ENCODE data around the gene GPC3. TPM values are rescaled to one million over a fixed set of nuclear protein-coding genes. Genes with fewer than 3 reads are reported as not detected.

The GPC3 gene
- total RNA-seq, 1 donor from 2014 or later, result 0.25 TPM

DNA sequence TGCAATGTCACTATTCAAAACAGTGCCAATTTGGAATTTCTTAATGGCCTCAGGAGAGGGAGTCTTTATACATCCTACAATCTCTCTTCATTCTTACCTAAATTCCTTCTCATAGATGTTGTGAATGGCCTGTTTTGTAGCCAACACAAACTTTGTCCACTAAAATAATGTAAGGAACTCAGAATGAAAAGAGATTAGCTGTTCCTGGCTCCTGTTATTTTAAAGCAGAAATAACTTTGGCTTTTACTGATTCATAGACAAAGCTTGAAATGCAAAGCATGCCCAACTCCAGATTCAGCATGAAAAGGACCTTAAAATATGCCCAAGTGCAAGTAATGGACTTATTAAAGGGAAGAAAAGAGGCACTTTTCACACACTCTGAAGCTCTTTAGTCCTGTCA is 424.1 kb downstream of the GPC3 start:
- Mint-ChIP-seq H3K4me3 (ENCODE audit: low read depth) (no peak overlapping the region), H3K27me3 (ENCODE audit: low read depth) (no peaks in the 10 kb centered on the region), H3K27ac (no peak overlapping the region), H3K4me1 (ENCODE audit: low read depth) (no peaks in the 10 kb centered on the region), H3K36me3 (ENCODE audit: low read depth) (no peaks in the 10 kb centered on the region), H3K9me3 (no peaks in the 10 kb centered on the region)
- intact Hi-C loops (cut with micrococcal nuclease), result no loop called here
- DNase-seq (ENCODE audit: low spot score), result no peak

DNA sequence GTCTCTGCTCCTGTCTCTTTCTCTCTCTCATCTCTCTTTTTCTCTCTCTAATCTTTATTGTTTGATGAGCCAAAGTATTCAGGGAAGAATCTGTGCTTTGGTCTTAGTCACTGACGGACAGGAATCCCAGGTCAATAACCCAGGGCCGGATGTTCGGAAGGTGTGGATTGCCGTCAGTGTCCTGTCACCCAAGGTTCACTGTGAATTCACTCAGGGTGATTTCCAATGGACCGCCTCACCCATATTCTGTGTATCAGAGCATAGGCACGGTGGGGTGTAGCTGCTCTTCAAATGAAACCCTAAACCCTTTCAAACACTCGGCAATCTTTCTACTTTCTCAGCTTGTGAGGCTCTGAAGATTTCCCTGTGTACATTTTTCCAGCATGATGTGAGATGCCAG is 425.5 kb downstream of the GPC3 start:
- intact Hi-C loops (cut with micrococcal nuclease), result no loop called here
- no peak for DNase-seq (ENCODE audit: low spot score)
- Mint-ChIP-seq H3K9me3 (no peaks in the 10 kb centered on the region), H3K4me3 (ENCODE audit: low read depth) (no peak overlapping the region), H3K4me1 (ENCODE audit: low read depth) (no peaks in the 10 kb centered on the region), H3K27ac (no peak overlapping the region), H3K27me3 (ENCODE audit: low read depth) (no peaks in the 10 kb centered on the region), H3K36me3 (ENCODE audit: low read depth) (no peaks in the 10 kb centered on the region)

DNA sequence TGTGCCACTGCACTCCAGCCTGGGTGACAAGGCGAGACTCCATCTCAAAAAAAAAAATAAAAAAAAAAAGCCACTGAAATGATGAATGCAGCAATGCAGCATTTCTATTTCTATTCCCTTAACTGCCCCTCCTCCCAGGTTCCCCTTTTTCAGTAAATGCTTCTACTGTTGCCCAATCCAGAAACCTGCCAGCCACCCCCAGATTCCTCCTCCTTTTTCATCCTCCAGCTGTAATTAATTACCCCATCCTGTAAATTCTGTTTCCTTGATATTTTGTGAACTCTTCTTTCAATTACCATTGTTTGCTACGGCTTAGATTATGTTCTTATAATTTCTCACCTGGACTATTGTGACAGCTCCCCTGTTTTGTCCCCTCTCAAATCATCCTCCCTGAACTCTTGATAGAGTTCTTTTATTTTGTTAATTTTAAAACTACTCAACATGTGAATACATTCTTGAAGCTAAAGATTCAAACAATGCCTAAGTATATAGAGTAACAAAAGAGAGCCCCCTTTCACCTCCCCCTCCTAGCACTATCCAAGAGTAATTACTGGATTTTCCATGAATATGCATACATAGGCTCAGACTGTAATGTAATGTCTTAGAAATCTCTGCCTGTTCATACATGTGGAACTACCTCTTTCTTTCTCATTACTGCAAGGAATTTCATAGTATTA is 429.5 kb downstream of the GPC3 start:
- no peak for DNase-seq (ENCODE audit: low spot score)
- Mint-ChIP-seq H3K27me3 (ENCODE audit: low read depth) (no peaks in the 10 kb centered on the region), H3K4me1 (ENCODE audit: low read depth) (no peaks in the 10 kb centered on the region), H3K36me3 (ENCODE audit: low read depth) (no peaks in the 10 kb centered on the region), H3K27ac (no peak overlapping the region), H3K4me3 (ENCODE audit: low read depth) (no peak overlapping the region), H3K9me3 (no peaks in the 10 kb centered on the region)
- intact Hi-C loops (cut with micrococcal nuclease), result no loop called here

DNA sequence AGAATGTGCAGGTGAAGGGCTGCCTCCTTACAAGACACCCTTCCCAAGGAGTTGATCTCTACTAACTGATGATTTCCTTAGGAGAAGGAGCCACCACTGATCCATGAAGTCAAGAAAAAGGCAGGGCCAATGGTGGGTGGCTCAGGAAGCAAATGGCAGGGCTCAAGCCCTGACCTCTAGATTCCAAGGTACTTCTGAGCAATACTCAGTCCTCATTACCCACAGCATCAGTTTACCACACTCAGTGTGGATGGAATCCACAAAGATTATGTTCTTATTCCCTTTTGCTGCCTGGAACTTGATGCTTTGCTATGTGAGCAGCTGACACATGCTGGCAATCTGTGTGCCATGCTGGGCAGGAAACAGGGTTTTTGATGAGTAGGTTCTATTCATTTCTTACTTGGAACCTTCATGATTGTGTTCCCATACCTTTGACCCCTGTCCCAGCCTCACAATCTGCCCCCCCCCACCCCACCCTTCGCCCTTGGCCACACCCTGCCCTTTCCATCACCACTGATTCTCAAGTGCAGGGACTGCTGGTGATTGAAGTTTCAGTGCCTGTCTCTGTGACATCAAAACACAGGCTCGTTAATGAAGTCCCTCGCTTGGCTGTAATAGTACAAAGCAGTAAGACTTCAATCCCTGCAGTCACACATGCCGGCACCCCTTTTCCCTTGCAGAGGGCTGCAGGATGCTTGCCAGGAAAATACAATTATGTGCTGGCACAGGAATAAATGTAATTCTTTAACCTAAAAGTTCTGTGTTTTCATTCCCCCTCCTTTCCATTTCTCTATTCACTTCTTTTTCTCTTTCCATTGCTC is 434.5 kb downstream of the GPC3 start:
- no peak overlapping the region for H3K4me3 Mint-ChIP-seq (ENCODE audit: low read depth)
- intact Hi-C loops (cut with micrococcal nuclease), result no loop called here
- no peaks in the 10 kb centered on the region for H3K36me3 Mint-ChIP-seq (ENCODE audit: low read depth)

DNA sequence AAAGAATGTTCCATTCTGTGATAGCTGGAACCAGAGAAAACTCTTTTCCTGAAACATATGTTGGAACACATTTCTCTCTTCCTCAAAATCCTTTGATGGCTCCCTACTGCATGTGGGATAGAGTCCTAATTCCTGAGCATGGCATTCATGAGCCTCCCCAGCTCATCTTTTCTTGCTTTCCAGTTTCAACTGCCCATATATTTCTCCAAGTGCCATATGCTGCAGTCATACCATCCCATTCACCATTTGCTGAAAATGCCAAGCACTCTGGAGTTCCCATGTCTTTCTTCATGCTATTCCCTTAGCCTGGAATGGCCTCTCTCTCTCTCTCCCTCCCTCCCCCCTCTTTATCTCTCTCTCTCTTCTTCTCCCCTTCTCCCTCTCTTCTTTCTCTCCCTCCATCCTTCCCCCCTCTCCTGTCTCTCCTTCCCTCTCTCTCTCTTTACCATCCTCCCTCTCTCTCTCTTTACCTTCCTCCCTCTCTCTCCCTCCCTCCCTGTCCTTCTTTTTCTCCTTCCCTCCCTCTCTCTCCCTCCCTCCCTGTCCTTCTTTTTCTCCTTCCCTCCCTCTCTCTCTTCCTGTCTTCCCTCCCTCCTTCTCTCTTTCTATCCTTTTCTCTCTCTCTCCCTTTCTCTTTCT is 436.0 kb downstream of the GPC3 start:
- no peaks in the 10 kb centered on the region for H3K27me3 Mint-ChIP-seq (ENCODE audit: low read depth)
- H3K4me3 Mint-ChIP-seq (ENCODE audit: low read depth), result no peak overlapping the region

More for the DNA sequence above, 434.5 kb downstream of the GPC3 start:
- no peak for DNase-seq (ENCODE audit: low spot score)
- no peak overlapping the region for H3K27ac Mint-ChIP-seq
- no peaks in the 10 kb centered on the region for H3K4me1 Mint-ChIP-seq (ENCODE audit: low read depth)
- no peaks in the 10 kb centered on the region for H3K27me3 Mint-ChIP-seq (ENCODE audit: low read depth)
- H3K9me3 Mint-ChIP-seq, result no peaks in the 10 kb centered on the region

DNA sequence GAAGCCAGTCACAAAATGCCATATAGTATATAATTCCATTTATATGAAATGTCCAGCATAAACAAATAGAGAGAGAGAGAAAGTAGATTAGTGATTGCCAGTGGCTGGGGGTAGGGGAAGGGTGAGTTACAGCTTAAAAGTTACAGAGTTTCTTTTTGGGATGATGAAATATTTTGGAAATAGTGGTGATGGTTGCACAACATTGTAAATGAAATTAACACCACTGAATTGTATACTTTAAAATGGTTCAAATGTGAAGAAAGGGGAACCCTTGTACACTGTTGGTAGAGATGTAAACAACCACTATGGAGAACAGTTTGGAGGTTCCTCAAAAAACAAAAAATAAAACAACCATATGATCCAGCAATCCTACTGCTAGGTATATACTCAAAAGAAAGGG is 439.0 kb downstream of the GPC3 start:
- Mint-ChIP-seq H3K4me3 (ENCODE audit: low read depth) (no peak overlapping the region), H3K9me3 (no peaks in the 10 kb centered on the region), H3K4me1 (ENCODE audit: low read depth) (no peaks in the 10 kb centered on the region), H3K27ac (no peak overlapping the region), H3K27me3 (ENCODE audit: low read depth) (no peaks in the 10 kb centered on the region), H3K36me3 (ENCODE audit: low read depth) (no peaks in the 10 kb centered on the region)
- no peak for DNase-seq (ENCODE audit: low spot score)
- intact Hi-C loops (cut with micrococcal nuclease), result no loop called here

More for the DNA sequence above, 436.0 kb downstream of the GPC3 start:
- Mint-ChIP-seq H3K4me1 (ENCODE audit: low read depth) (no peaks in the 10 kb centered on the region), H3K9me3 (no peaks in the 10 kb centered on the region), H3K27ac (no peak overlapping the region), H3K36me3 (ENCODE audit: low read depth) (no peaks in the 10 kb centered on the region)
- no peak for DNase-seq (ENCODE audit: low spot score)
- intact Hi-C loops (cut with micrococcal nuclease), result no loop called here

DNA sequence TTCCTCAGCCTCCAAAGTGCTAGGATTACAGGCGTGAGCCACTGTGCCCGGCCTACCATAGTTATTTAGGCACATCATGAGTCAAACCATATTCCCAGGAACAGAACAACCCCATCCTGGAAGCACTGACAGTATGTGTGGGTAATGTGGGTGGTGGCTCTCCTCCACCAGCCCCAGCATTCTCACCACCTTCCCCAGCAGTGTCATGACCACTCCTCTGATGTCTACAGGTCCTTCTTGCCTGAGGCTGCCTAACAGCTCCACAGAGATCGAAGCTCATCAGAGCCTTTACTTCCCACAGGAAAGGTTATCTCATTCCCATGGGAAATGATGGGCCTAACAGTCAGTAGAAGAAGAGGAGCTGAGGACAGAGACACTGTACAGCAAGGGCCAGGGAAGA is 440.6 kb downstream of the GPC3 start:
- intact Hi-C loops (cut with micrococcal nuclease), result no loop called here
- H3K27ac Mint-ChIP-seq, result no peak overlapping the region
- H3K36me3 Mint-ChIP-seq (ENCODE audit: low read depth), result no peaks in the 10 kb centered on the region

DNA sequence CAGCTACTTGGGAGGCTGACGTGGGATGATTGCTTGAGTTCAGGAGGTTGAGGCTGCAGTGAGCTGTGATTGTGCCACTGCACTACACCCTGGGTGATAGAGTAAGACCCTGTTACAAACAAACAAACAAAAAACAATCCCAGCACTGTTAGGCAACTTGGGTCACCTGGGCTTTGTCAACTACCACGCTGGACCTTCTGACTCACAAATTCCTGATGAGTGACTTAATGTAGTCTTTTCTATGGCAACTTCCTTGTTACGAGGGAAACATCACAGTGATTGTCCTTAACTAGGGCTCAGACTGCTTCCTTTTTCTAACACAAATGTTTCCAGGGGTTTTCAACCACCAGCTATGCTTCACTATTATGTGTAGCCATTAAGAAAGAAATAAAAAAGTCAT is 441.3 kb downstream of the GPC3 start:
- H3K27me3 Mint-ChIP-seq (ENCODE audit: low read depth), result no peaks in the 10 kb centered on the region
- no peaks in the 10 kb centered on the region for H3K36me3 Mint-ChIP-seq (ENCODE audit: low read depth)
- H3K4me1 Mint-ChIP-seq (ENCODE audit: low read depth), result no peaks in the 10 kb centered on the region
- no peak overlapping the region for H3K4me3 Mint-ChIP-seq (ENCODE audit: low read depth)
- no peak for DNase-seq (ENCODE audit: low spot score)
- H3K27ac Mint-ChIP-seq, result no peak overlapping the region
- no peaks in the 10 kb centered on the region for H3K9me3 Mint-ChIP-seq
- intact Hi-C loops (cut with micrococcal nuclease), result no loop called here

More for the DNA sequence above, 440.6 kb downstream of the GPC3 start:
- H3K4me1 Mint-ChIP-seq (ENCODE audit: low read depth), result no peaks in the 10 kb centered on the region
- no peaks in the 10 kb centered on the region for H3K9me3 Mint-ChIP-seq
- no peaks in the 10 kb centered on the region for H3K27me3 Mint-ChIP-seq (ENCODE audit: low read depth)
- no peak for DNase-seq (ENCODE audit: low spot score)
- no peak overlapping the region for H3K4me3 Mint-ChIP-seq (ENCODE audit: low read depth)

DNA sequence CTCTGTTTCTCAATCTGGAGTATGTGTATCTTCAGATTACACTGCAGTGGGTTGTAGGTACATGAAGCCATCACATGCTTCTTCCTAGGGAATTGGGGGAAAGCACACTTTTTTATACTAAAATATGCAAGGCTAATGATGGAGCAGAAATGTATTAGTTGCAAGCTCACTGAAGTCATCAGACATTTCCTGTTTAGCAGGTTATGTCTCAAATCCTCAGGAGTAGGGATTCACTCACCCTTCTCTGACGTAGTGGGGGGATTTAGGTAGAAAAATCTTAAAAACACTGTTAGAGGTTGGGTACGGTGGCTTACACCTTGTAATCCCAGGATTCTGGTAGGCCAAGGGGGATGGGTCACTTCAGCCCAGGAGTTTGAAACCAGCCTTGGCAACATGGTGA is 441.7 kb downstream of the GPC3 start:
- Mint-ChIP-seq H3K4me3 (ENCODE audit: low read depth) (no peak overlapping the region), H3K27me3 (ENCODE audit: low read depth) (no peaks in the 10 kb centered on the region), H3K27ac (no peak overlapping the region), H3K36me3 (ENCODE audit: low read depth) (no peaks in the 10 kb centered on the region), H3K4me1 (ENCODE audit: low read depth) (no peaks in the 10 kb centered on the region), H3K9me3 (no peaks in the 10 kb centered on the region)
- DNase-seq (ENCODE audit: low spot score), result no peak
- intact Hi-C loops (cut with micrococcal nuclease), result no loop called here

DNA sequence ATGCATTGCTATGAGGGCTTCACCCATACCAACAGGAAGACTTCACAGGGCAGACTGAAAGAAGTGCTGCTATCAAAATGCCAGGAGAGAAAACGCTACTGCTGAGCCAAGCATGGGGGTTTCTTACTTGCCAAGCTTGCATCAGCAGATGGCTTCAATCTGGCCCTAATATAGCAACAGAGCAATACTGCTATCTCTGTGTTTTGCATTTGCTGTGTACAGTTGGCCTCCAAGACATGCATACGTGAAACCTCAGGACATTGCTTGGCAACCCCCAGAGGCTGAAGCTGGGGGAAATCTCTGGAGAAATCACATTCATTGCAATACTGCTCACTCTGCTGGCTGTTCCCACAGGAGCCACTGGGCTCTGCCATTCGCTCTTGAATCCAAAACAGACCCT is 442.9 kb downstream of the GPC3 start:
- no peaks in the 10 kb centered on the region for H3K27me3 Mint-ChIP-seq (ENCODE audit: low read depth)
- no peak for DNase-seq (ENCODE audit: low spot score)
- H3K36me3 Mint-ChIP-seq (ENCODE audit: low read depth), result no peaks in the 10 kb centered on the region
- intact Hi-C loops (cut with micrococcal nuclease), result no loop called here
- H3K4me1 Mint-ChIP-seq (ENCODE audit: low read depth), result no peaks in the 10 kb centered on the region
- no peaks in the 10 kb centered on the region for H3K9me3 Mint-ChIP-seq
- no peak overlapping the region for H3K27ac Mint-ChIP-seq
- H3K4me3 Mint-ChIP-seq (ENCODE audit: low read depth), result no peak overlapping the region

DNA sequence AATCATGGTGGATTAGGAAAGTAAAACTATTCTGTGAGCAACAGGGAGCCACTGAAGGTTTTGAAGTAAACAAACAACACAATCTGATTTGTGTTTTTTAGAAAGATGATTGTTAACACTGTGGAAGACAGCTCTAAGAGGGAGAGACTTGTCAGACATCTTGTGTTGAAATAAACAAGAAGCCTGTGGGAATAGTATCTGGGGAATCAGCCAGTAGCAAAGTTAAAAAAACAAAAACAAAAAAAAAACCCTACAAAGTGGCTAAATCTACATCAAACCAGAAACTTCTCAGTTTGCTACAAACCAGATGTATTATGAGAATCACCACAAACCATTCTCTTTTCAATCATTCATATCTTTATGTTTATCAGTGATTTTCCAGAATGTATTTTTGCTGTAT is 444.4 kb downstream of the GPC3 start:
- intact Hi-C loops (cut with micrococcal nuclease), result no loop called here
- Mint-ChIP-seq H3K36me3 (ENCODE audit: low read depth) (no peaks in the 10 kb centered on the region), H3K27me3 (ENCODE audit: low read depth) (no peaks in the 10 kb centered on the region), H3K9me3 (no peaks in the 10 kb centered on the region), H3K4me3 (ENCODE audit: low read depth) (no peak overlapping the region), H3K27ac (no peak overlapping the region), H3K4me1 (ENCODE audit: low read depth) (no peaks in the 10 kb centered on the region)
- DNase-seq (ENCODE audit: low spot score), result no peak

DNA sequence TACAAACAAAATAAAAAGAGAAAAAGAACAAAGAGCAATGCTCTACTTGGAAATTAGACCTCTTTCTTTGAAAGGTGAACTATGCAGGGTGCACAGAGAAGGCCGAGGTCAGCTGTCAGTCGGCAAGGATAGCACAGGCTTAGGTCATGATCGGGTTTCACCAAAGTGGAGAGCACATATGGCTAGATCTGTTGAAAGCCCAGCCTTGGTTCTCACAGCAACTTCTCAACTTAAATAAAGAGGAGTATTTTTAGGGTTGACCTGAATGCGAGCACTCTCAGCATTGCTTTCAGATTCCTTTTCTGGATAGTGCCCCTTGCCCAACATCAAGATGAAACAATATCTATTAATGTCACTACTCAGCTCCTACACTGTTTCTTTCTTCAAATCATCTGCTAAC is 447.2 kb downstream of the GPC3 start:
- no peak for DNase-seq (ENCODE audit: low spot score)
- no peaks in the 10 kb centered on the region for H3K9me3 Mint-ChIP-seq
- no peaks in the 10 kb centered on the region for H3K27me3 Mint-ChIP-seq (ENCODE audit: low read depth)
- intact Hi-C loops (cut with micrococcal nuclease), result no loop called here
- H3K27ac Mint-ChIP-seq, result no peak overlapping the region
- H3K4me3 Mint-ChIP-seq (ENCODE audit: low read depth), result no peak overlapping the region
- H3K36me3 Mint-ChIP-seq (ENCODE audit: low read depth), result no peaks in the 10 kb centered on the region
- H3K4me1 Mint-ChIP-seq (ENCODE audit: low read depth), result no peaks in the 10 kb centered on the region

DNA sequence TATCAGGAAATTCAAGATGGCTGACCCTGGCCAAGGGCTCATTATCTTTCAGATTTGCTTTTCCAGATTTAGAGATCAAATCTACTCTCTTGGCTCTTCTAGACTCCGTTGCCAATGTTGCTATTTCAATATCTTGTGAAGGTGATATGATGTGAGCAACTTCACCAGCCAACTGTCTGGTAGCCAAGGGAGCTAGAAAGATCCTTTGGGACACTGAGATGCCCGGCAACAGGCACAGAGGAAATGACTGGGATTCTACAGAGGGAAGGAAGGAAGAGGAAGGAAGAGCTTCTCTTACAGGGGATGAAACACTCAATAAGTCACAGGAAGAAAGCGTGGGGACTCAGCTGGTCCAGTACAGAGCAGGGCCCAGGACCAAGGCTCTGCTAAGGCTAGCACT is 448.3 kb downstream of the GPC3 start:
- Mint-ChIP-seq H3K4me3 (ENCODE audit: low read depth) (no peak overlapping the region), H3K36me3 (ENCODE audit: low read depth) (no peaks in the 10 kb centered on the region), H3K27me3 (ENCODE audit: low read depth) (no peaks in the 10 kb centered on the region), H3K27ac (no peak overlapping the region), H3K4me1 (ENCODE audit: low read depth) (no peaks in the 10 kb centered on the region), H3K9me3 (no peaks in the 10 kb centered on the region)
- intact Hi-C loops (cut with micrococcal nuclease), result no loop called here
- DNase-seq (ENCODE audit: low spot score), result no peak

Measured in activated T-helper 2 cell treated with anti-CD3 and anti-CD28 coated beads, Interferon-gamma antibody, Interleukin-2, Interleukin-4, amounts not matched to agents 10 μg/mL and 5 μg/mL and 100 μg/mL, durations not matched to agents 14 hours and 24 hours and 36 hours (primary cell).